Vagina (tissue), 2 donors: ENCODE results near the gene IRAK4.

ENCODE experiments used
- CTCF ChIP-seq, 3 experiments: fragments of 450-650 bp in 2 of 3; fragments of 200-600 bp in 1 of 3; sonication (generic) in 1 of 3; IDR thresholded peaks; one replicate each; pipeline ENCODE4 v1.5.1; 2017 to 2019; ENCODE audit warnings: antibody characterized with exemption in 3 of 3, mild to moderate bottlenecking in 2 of 3, moderate library complexity in 2 of 3
- POLR2A ChIP-seq, 2 donors: fragments of 450-650 bp; IDR thresholded peaks; one replicate each; pipeline ENCODE4 v1.6.1; 2017; ENCODE audit warnings: antibody characterized with exemption in 2 of 2, mild to moderate bottlenecking in 2 of 2, moderate library complexity in 2 of 2
- POLR2AphosphoS5 ChIP-seq, 2 donors: sonication (generic); formaldehyde crosslinking; IDR thresholded peaks; one replicate each; pipeline ENCODE4 v1.9.0; 2017; ENCODE audit warnings: antibody characterized with exemption in 2 of 2, mild to moderate bottlenecking in 2 of 2, low read depth in 1 of 2; ENCODE audit not compliant: insufficient read depth in 1 of 2

GRCh38 chr12:43812057-43812456 is 53.3 kb downstream of the IRAK4 start:
- TF ChIP-seq CTCF (IDR thresholded peaks at IDR 0.05) (no peak), POLR2A (IDR thresholded peaks at IDR 0.05) (no peak), POLR2AphosphoS5 (IDR thresholded peaks at IDR 0.05; ENCODE audit: insufficient read depth in 1 of 2, low read depth in 1 of 2) (no peak)
